Ramos (cell line): ENCODE data around the gene C2orf66.

Source experiments
- in situ Hi-C: fragments of 300-500 bp; cut with MboI; formaldehyde crosslinking; loops from one replicate; pipeline ENCODE4 v1.14.3; 2022; ENCODE audit warnings: low sequenced_read_pairs; ENCODE audit not compliant: unreplicated experiment

Gene C2orf66

GRCh38 chr2:196783431-196784094, 25.6 kb downstream of the C2orf66 start:
- in situ Hi-C loops: loop anchor here (25.0 kb wide), 1 partner anchor 604 kb away; no protein-coding TSS in a partner anchor

- in situ Hi-C loops: no loop called here
Measured at GRCh38 chr2:196767101-196767500, 42.1 kb downstream of the C2orf66 start.

- in situ Hi-C loops: no loop called here
Measured at GRCh38 chr2:196759378-196759706, 49.8 kb downstream of the C2orf66 start.

- in situ Hi-C loops: no loop called here
Measured at GRCh38 chr2:196758474-196759377, 50.4 kb downstream of the C2orf66 start.
